Measurements from ENCODE around the gene VPS41.

The VPS41 gene

DNA sequence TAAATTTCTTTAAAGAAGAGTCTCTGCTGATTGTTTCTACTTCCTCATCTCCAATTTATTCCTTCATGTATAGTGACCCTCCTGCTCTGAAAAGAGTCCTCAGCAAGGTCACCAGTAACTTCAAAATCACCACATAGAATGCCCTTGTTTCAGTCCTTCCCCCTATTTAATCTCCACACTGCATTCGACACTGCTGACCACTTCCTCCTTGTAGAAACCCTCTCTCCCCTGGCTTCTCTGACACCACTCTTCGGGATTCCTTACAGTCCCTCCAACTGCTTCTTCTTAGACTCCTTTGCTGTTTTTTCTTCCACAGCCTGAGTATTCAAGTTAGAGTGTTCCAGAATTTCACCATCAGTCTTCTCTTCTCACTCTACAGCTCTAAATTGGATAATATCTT is 89.5 kb downstream of the VPS41 start:
- TF ChIP-seq, protein P1, sequence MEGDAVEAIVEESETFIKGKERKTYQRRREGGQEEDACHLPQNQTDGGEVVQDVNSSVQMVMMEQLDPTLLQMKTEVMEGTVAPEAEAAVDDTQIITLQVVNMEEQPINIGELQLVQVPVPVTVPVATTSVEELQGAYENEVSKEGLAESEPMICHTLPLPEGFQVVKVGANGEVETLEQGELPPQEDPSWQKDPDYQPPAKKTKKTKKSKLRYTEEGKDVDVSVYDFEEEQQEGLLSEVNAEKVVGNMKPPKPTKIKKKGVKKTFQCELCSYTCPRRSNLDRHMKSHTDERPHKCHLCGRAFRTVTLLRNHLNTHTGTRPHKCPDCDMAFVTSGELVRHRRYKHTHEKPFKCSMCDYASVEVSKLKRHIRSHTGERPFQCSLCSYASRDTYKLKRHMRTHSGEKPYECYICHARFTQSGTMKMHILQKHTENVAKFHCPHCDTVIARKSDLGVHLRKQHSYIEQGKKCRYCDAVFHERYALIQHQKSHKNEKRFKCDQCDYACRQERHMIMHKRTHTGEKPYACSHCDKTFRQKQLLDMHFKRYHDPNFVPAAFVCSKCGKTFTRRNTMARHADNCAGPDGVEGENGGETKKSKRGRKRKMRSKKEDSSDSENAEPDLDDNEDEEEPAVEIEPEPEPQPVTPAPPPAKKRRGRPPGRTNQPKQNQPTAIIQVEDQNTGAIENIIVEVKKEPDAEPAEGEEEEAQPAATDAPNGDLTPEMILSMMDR (IDR thresholded peaks at IDR 0.05; ENCODE audit: borderline replicate concordance, control extremely low read depth, extremely low read depth, insufficient read depth, missing control alignments), result no peak
- no peak for DNase-seq (ENCODE audit: low spot score)
- in situ Hi-C loops (cut with MboI; ENCODE audit: low sequenced_read_pairs, unreplicated experiment), result no loop called here

DNA sequence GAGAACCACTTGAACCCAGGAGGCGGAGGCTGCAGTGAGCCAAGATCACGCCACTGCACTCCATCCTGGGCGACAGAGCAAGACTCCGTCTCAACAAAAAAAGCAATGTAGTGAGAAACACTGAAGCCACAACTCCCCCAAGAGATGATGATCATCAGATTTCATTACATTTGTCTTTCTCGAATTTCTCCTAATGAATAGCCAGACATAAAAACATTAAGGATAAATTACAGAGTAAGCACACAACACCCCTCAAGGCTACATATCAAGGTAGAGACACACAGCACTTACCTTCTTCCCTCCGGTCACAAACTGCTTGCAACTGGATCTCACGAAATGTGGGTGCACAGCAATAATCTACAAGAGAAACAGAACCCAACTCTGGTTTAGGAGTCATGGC is 91.5 kb downstream of the VPS41 start:
- DNase-seq (ENCODE audit: low spot score), result no peak
- in situ Hi-C loops (cut with MboI; ENCODE audit: low sequenced_read_pairs, unreplicated experiment), result no loop called here
- TF ChIP-seq, protein P1 (IDR thresholded peaks at IDR 0.05; ENCODE audit: borderline replicate concordance, control extremely low read depth, extremely low read depth, insufficient read depth, missing control alignments), result no peak

DNA sequence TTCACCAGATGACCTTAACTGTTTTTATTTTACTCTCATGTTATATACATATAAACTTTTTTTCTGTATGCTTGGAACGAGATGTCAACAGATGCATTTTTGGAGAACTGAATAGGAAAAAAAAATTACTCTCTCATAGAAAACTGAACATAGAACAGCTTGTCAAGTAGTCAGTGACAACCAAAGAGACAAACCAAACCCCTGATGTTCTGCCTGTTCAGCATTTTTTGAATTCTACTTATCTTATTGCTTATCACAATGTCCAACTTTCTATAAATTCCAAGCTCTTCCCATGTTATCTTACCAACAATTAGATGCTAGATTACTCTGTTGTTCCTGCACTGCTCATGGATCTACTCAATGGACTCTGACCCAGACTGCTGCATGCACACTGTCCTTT is 95.2 kb downstream of the VPS41 start:
- TF ChIP-seq, protein P1 (IDR thresholded peaks at IDR 0.05; ENCODE audit: borderline replicate concordance, control extremely low read depth, extremely low read depth, insufficient read depth, missing control alignments), result no peak
- no peak for DNase-seq (ENCODE audit: low spot score)
- in situ Hi-C loops (cut with MboI; ENCODE audit: low sequenced_read_pairs, unreplicated experiment), result no loop called here

DNA sequence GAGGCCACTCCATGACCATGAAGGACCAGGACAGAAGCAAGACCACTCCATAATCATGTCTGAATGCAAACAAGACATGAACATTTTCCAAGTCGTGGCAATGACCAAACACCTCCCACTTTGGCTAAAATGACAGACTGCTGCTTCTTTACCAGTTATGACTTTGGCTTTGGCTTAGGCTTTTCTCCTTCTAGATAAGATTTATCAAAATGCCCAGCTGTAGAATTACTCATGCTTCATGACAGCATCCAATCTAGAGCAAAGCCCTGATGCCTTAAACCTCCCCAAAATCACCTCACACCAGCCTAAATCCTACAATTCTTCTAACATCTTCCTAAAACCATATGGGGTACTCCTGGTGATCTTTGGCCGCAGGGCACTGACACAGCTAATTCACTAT is 102.1 kb downstream of the VPS41 start:
- in situ Hi-C loops (cut with MboI; ENCODE audit: low sequenced_read_pairs, unreplicated experiment), result no loop called here
- no peak for DNase-seq (ENCODE audit: low spot score)
- TF ChIP-seq, protein P1 (IDR thresholded peaks at IDR 0.05; ENCODE audit: borderline replicate concordance, control extremely low read depth, extremely low read depth, insufficient read depth, missing control alignments), result no peak

DNA sequence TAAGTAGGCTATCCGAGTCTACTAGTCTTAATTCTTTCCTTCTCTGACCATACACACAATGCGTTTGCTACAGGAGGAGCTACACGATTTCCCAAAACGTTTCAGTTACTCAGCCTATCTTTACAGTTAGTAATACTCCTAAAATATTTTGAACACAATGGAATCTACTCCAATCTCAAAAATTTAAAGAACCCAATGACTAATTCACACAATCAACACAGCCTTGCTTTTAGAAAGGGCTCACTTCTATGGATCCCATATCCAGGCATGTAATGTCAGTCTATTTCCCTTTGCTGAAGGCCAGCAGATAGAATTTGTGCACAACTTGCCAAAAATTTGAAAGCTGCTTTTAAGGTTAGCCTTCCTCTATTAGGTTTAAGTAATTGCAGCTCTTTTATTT is 107.2 kb downstream of the VPS41 start:
- DNase-seq (ENCODE audit: low spot score), result no peak
- TF ChIP-seq, protein P1 (IDR thresholded peaks at IDR 0.05; ENCODE audit: borderline replicate concordance, control extremely low read depth, extremely low read depth, insufficient read depth, missing control alignments), result no peak
- in situ Hi-C loops (cut with MboI; ENCODE audit: low sequenced_read_pairs, unreplicated experiment), result no loop called here

DNA sequence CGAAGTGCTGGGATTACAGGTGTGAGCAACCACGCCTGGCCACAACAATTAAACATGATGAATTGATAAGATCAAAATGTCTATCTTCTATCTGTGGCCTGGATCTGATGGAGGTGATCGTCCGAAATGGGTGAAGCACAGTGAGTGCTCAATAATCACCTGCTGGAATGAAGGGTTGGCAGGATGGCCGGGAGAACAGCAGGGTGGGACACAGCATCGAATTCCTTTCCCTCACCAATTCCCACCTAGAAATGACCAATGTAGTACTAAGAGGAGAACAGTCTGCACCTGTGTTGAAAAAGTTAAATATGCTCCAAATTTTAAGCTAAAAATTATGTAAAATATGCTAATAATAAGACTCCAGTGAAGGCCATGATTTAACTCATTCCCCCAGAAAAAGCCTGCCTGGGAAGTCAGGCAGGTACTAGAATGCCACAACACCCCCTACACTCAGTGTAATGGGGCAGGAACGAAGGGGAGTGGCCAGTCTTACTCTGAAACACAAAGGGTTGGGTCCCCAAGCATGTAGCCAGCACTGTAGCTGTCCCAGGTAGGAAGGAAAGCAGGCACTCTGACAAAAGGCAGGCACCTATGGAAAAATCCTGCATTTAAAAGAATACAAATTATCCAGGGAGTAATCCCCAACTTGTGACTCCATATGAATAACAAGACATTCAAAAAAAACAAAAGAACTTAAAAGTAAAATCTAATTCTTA is 110.3 kb downstream of the VPS41 start:
- TF ChIP-seq, protein P1 (IDR thresholded peaks at IDR 0.05; ENCODE audit: borderline replicate concordance, control extremely low read depth, extremely low read depth, insufficient read depth, missing control alignments), result no peak
- in situ Hi-C loops (cut with MboI; ENCODE audit: low sequenced_read_pairs, unreplicated experiment), result loop anchor here (25.0 kb wide), 1 partner anchor 664 kb away; no protein-coding TSS in a partner anchor
- no peak for DNase-seq (ENCODE audit: low spot score)

All from GM13976 (cell line).